Measurements from ENCODE around the gene RAN.

GRCh38 chr12:130911193-130911592 lies 39.3 kb downstream of the RAN start:
- TF ChIP-seq GABPA (tag; conservative IDR thresholded peaks at IDR 0.05; ENCODE audit: low read depth) (no peak), CTCF (IDR thresholded peaks at IDR 0.05 in 2 of 3, conservative IDR thresholded peaks at IDR 0.05 in 1 of 3; ENCODE audit: insufficient read depth in 2 of 3, low read depth in 1 of 3, low read length in 3 of 3) (no peak), U2AF1 (optimal IDR thresholded peaks at IDR 0.05; ENCODE audit: low read depth, low read length) (no peak), REST (IDR thresholded peaks at IDR 0.05; ENCODE audit: borderline replicate concordance) (no peak), REST (CRISPR knock-in tag; IDR thresholded peaks at IDR 0.05; ENCODE audit: low read depth) (no peak), SIN3A (IDR thresholded peaks at IDR 0.05; ENCODE audit: borderline replicate concordance in 2 of 2, control insufficient read depth in 1 of 2, low read depth in 2 of 2, low read length in 2 of 2) (no peak), CEBPG (CRISPR knock-in tag; IDR thresholded peaks at IDR 0.05) (no peak), CEBPG (tag; conservative IDR thresholded peaks at IDR 0.05 in 1 of 2, IDR thresholded peaks at IDR 0.05 in 1 of 2) (no peak), ILF3 (IDR thresholded peaks at IDR 0.05; ENCODE audit: borderline replicate concordance) (no peak), SMARCE1 (IDR thresholded peaks at IDR 0.05) (no peak)

Measured in K562 (cell line).